ENCODE measurements around the gene LRFN3. TPM values are rescaled to one million over a fixed set of nuclear protein-coding genes. Genes with fewer than 3 reads are reported as not detected.
A peak's percentile ranks its signal among the peaks of the same experiment; 100 is the strongest.

LRFN3 gene
- total and polyA plus RNA-seq, 10 of the 15 experiments (the other 5 are each of a cell fraction or from before 2014, with no cell fraction given) = 0.02 to 7.3 (median 2.0) TPM; not detected in 1

DNA sequence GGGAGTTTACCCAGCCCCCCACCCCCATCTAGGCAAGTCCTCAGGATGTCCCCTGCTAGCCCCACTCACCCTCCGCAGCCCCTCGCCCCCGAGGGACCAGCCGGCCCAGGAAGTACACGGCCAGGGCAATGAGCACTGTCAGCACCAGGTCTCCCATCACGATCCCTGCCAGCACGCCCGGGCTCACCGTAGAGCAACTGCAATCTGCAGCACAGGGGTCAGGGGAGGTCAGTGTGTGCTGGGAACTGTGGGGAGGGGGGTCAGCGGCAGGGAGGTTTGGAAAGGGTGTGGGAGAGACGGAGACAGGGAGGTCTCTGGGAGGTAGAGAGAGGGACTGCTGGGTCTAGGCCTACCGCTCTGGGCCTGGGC lies 28.8 kb upstream of the LRFN3 start:
- CTCF ChIA-PET = no interaction called here
- H3K27me3 ChIP-seq (replicated peaks in 1 of 2; ENCODE audit: control insufficient read depth in 2 of 2, insufficient read depth in 2 of 2, low read length in 1 of 2) = no peaks in the 10 kb centered on the region
- RAD21 ChIA-PET (ENCODE audit: unreplicated experiment) = interaction anchor here (4.9 kb wide), 1 partner anchor 23 kb away, joined by 37 read pairs; no protein-coding TSS in a partner anchor
- peaks cover 53% of the 10 kb centered on the region for H3K4me1 ChIP-seq (ENCODE audit: control insufficient read depth, insufficient read depth, low read length)
- WGBS (ENCODE audit: insufficient coverage, insufficient replicate concordance, low lambda C conversion rate, missing lambda C conversion rate) = 68% methylated on average over 12 of the region's 12 CpGs
- ATAC-seq (no peak), DNase-seq (ENCODE audit: low read depth, low spot score) (no peak), FAIRE-seq (no peak)
- no peaks in the 10 kb centered on the region for H3K36me3 ChIP-seq (ENCODE audit: control insufficient read depth in 2 of 2, insufficient read depth in 2 of 2, low read length in 1 of 2)
- H2AFZ ChIP-seq (ENCODE audit: control insufficient read depth, low read depth, low read length) = no peak overlapping the region
- H3K79me2 ChIP-seq (ENCODE audit: control insufficient read depth, insufficient read depth, low read length) = peaks cover 3% of the 10 kb centered on the region
- no peak overlapping the region for H3K4me3 ChIP-seq
- intact Hi-C loops (cut with micrococcal nuclease; ENCODE audit: unreplicated experiment) = no loop called here
- TF ChIP-seq, protein P1, sequence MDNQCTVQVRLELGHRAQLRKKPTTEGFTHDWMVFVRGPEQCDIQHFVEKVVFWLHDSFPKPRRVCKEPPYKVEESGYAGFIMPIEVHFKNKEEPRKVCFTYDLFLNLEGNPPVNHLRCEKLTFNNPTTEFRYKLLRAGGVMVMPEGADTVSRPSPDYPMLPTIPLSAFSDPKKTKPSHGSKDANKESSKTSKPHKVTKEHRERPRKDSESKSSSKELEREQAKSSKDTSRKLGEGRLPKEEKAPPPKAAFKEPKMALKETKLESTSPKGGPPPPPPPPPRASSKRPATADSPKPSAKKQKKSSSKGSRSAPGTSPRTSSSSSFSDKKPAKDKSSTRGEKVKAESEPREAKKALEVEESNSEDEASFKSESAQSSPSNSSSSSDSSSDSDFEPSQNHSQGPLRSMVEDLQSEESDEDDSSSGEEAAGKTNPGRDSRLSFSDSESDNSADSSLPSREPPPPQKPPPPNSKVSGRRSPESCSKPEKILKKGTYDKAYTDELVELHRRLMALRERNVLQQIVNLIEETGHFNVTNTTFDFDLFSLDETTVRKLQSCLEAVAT (IDR thresholded peaks at IDR 0.05) = peak; percentile 33; the same call in 1 of the 2 replicates
- no peak for TF ChIP-seq BHLHE40 (IDR thresholded peaks at IDR 0.05; ENCODE audit: borderline replicate concordance in 1 of 2, low read depth in 2 of 2, low read length in 1 of 2)
- H3K9me3 ChIP-seq (replicated peaks; ENCODE audit: control insufficient read depth, insufficient read depth, low read length) = no peaks in the 10 kb centered on the region
- SMC1A ChIA-PET (ENCODE audit: uncharacterized antibody, unreplicated experiment) = no interaction called here
- POLR2A ChIA-PET = no interaction called here
- in situ Hi-C loops (cut with MboI) = loop anchor here (10.0 kb wide), 1 partner anchor 573 kb away; no protein-coding TSS in a partner anchor
- H3K27ac ChIP-seq (ENCODE audit: control insufficient read depth, insufficient read depth) = no peak overlapping the region
- no peaks in the 10 kb centered on the region for H4K20me1 ChIP-seq (ENCODE audit: control insufficient read depth, insufficient read depth)
- no TSS peak for BruUV-seq (replicated peaks)
- no peak overlapping the region for H3K4me2 ChIP-seq (ENCODE audit: control insufficient read depth, insufficient read depth)
- H3K9ac ChIP-seq (ENCODE audit: control insufficient read depth, insufficient read depth, low read length) = no peak overlapping the region

- POLR2A ChIA-PET = interaction anchor here (0.7 to 1.1 kb wide), 2 partner anchors 14 to 24 kb away, joined by 3 read pairs; no protein-coding TSS in a partner anchor
- ATAC-seq = no peak
- no peak for TF ChIP-seq E2F4 (IDR thresholded peaks at IDR 0.05; ENCODE audit: low read depth, low read length)
- TF ChIP-seq KLF5 (IDR thresholded peaks at IDR 0.05; ENCODE audit: partially characterized antibody) = no peak
- TF ChIP-seq CBX3 (IDR thresholded peaks at IDR 0.05; ENCODE audit: borderline replicate concordance, low read depth) = no peak
- TF ChIP-seq CUX1 (IDR thresholded peaks at IDR 0.05; ENCODE audit: insufficient replicate concordance, low read depth, low read length) = no peak
These were observed 28.1 kb upstream of the LRFN3 start, which contains the start of gene TYROBP for GRCh38 chr19:35908010-35908441. Gene TYROBP (minus strand): TSS chr19:35908295. CDS start chr19:35908228, 67 bp downstream.

More at GRCh38 chr19:35908010-35908441, 28.1 kb upstream of the LRFN3 start, which contains the start of gene TYROBP:
- SMC1A ChIA-PET (ENCODE audit: uncharacterized antibody, unreplicated experiment) = interaction anchor here (1.0 to 1.3 kb wide), 2 partner anchors 7 to 15 kb away, joined by 3 read pairs; no protein-coding TSS in a partner anchor
- peak within 1 kb of the TSS; percentile 84; the same call in 1 of the 2 replicates for H3K4me2 ChIP-seq (ENCODE audit: control insufficient read depth, insufficient read depth)
- no peaks in the 10 kb centered on the region for H4K20me1 ChIP-seq (ENCODE audit: control insufficient read depth, insufficient read depth)
- in situ Hi-C loops (cut with MboI) = loop anchor here (10.0 kb wide), 1 partner anchor 573 kb away; no protein-coding TSS in a partner anchor
- H3K36me3 ChIP-seq (ENCODE audit: control insufficient read depth in 2 of 2, insufficient read depth in 2 of 2, low read length in 1 of 2) = no peaks in the 10 kb centered on the region
- BruUV-seq (replicated peaks) = no TSS peak
- no peak within 1 kb of the TSS for H3K4me3 ChIP-seq
- RAD21 ChIA-PET (ENCODE audit: unreplicated experiment) = no interaction called here
- no peaks in the 10 kb centered on the region for H3K9me3 ChIP-seq (replicated peaks; ENCODE audit: control insufficient read depth, insufficient read depth, low read length)
- H3K4me1 ChIP-seq (ENCODE audit: control insufficient read depth, insufficient read depth, low read length) = peaks cover 53% of the 10 kb centered on the region
- H3K79me2 ChIP-seq (ENCODE audit: control insufficient read depth, insufficient read depth, low read length) = no peaks in the 10 kb centered on the region; the same call in 1 of the 2 replicates
- peak within 1 kb of the TSS; percentile 88 for H3K27ac ChIP-seq (ENCODE audit: control insufficient read depth, insufficient read depth)
- CTCF ChIA-PET = interaction anchor here (1.0 to 1.7 kb wide), 2 partner anchors 23 to 359 kb away, joined by 3 to 7 read pairs; no protein-coding TSS in a partner anchor
- DNase-seq (ENCODE audit: low read depth, low spot score) (no peak), FAIRE-seq (no peak)
- no peaks in the 10 kb centered on the region for H3K27me3 ChIP-seq (replicated peaks in 1 of 2; ENCODE audit: control insufficient read depth in 2 of 2, insufficient read depth in 2 of 2, low read length in 1 of 2)
- intact Hi-C loops (cut with micrococcal nuclease; ENCODE audit: unreplicated experiment) = no loop called here
- H3K9ac ChIP-seq (ENCODE audit: control insufficient read depth, insufficient read depth, low read length) = peak within 1 kb of the TSS; percentile 67; the same call in 1 of the 2 replicates
- peak within 1 kb of the TSS; percentile 89; the same call in 1 of the 2 replicates for H2AFZ ChIP-seq (ENCODE audit: control insufficient read depth, low read depth, low read length)
- WGBS (ENCODE audit: insufficient coverage, insufficient replicate concordance, low lambda C conversion rate, missing lambda C conversion rate) = 90% methylated on average over 9 of the region's 9 CpGs

Data from GM12878 (cell line).